Stimulated activated CD8-positive, alpha-beta memory T cell treated with anti-CD3 and anti-CD28 coated beads, Interleukin-12 subunit alpha, Interleukin-12 subunit beta, amount 100 ng/mL, for 24 hours (primary cell): ENCODE data around the gene SPC24.
"Not testable (repeated sequence)": the region's sequence is repeated elsewhere in the genome, so short reads cannot be mapped to it uniquely, and the experiment has no call there.

Source experiments
- DNase-seq: peaks from one replicate; pipeline ENCODE4 v3.0.0-alpha.2; 2020; ENCODE audit errors: extremely low read depth

The SPC24 gene

DNA sequence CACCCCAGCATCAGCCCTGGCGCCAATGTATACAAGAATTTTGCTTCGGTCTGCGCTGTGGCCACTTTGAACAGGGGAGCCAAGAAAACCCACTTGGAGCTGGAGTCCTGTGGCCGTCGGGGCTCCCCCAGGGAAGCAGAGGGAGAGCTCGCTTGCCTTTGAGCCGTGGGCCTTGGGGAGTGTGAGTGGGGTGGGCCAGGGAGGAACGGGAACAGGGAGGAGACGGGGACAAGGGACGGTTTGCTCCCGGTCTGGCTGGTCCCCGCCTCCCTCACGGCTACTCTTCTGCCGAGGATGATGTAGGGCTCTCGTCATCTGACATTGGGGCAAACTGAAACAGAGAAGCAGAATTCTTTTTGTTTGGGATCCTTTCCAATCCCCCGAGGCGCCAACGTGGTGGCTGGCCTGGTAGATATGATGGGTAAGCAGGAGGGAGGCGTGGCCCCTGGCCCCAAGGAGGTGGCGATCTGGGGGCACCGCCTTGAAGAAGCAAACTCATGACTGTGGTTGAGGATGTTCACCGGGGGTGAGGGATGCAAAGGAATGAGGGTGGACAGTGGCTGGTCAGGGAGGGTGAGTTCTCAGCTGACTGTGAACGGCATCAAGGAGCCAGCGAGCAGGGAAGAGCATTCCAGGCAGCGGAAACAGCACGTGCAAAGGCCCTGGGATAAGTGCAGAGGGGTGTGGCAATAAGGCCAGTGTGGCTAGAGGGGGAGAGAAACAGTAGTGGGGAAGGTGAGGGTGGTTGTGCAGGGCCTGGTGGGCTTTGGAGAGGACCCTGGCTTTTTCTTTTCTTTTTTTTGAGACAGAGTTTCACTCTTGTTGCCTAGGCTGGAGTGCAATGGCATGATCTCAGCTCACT is 10.9 kb upstream of the SPC24 start:
- no peak for DNase-seq

- no peak for DNase-seq
These were observed 10.0 kb upstream of the SPC24 start for GRCh38 chr19:11165486-11166030.

GRCh38 chr19:11164879-11165406 is 9.4 kb upstream of the SPC24 start:
- no peak for DNase-seq

- no peak for DNase-seq
These were observed 8.7 kb upstream of the SPC24 start for GRCh38 chr19:11164296-11164695.

GRCh38 chr19:11160440-11160768 is 4.8 kb upstream of the SPC24 start:
- not testable (repeated sequence) for DNase-seq

DNA sequence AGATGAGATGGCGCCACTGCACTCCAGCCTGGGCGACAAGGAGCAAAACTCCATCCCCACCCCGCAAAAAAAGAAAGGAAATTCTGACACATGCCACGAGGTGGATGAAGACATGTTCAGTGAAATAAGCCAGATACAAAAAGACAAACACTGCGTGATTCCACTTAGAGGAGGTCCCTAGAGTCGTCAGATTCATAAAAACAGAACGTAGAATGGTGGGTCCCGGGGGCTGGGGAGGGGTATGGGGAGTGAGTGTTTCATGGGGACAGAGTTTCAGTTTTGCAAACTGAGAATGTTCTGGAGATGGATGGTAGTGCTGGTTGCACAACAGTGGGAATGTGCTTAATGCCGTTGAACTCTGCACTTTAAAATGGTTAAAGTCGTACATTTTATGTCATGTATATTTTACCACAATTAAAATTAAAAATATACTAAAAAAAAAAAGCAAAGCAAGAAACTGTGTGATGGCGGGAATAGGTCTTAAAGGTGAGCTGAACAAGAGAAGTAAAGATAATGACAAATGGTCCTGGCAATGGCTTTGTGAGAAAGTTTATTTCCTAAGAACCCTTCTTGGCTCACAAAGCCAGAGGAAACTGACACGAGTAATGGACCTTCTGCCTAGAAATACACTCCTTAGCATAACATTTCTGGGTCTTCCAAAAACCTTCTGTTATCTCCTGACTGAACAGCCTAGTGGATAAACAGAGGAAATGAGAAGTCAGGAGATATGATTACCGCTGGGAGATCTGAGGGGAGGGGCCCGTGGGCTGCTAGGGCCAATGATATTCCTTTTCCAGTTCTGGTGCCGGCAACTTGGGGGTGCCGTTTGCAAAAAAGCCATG is 4.2 kb upstream of the SPC24 start:
- DNase-seq, result no peak

DNA sequence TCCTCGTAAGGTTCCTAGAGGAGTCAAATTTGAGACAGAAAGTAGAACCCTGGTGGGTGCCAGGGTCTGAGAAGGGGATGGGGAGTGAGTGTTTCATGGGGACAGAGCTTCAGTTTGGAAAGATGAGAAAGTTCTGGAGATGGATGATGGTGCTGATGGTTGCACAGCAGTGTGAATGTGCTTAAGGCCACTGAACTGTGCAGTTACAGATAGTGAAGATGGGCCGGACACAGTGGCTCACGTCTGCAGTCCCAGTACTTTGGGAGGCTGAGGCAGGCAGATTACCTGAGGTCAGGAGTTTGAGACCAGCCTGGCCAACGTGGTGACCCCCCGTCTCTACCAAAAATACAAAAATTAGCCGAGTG is 917 bp downstream of the SPC24 start:
- DNase-seq, result no peak

DNA sequence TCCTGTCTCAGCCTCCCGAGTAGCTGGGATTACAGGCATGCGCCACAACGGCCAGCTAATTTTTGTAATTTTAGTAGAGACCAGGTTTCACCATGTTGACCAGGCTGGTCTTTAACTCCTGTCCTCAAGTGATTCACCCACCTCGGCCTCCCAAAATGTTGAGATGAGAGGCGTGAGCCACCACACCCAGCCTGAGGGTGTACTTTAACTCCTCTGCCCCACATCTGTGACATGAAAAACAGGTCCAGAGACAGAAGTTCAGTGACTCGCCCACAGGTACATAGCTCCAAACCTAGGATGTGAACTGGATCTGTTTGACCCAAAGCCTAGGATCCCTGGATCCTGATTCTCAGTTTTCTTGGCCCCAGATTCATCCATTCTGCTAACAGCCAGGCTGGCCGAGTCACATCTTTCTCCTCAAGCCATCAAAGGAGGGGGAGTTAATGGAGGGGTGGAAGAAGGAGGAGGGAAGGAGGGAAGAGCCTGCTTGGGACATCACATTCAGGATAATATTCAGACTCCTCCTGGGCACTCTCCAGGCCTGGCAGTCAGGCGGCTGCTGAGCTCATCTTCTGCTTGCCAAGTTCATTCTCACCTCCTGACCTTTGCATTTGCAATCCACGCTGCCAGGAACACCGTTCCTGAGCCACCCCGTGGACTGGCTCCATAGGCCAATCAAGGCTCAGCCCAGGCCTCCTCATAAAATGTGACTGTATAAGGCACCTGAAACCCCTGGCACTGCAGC is 3.1 kb downstream of the SPC24 start:
- DNase-seq, result no peak

DNA sequence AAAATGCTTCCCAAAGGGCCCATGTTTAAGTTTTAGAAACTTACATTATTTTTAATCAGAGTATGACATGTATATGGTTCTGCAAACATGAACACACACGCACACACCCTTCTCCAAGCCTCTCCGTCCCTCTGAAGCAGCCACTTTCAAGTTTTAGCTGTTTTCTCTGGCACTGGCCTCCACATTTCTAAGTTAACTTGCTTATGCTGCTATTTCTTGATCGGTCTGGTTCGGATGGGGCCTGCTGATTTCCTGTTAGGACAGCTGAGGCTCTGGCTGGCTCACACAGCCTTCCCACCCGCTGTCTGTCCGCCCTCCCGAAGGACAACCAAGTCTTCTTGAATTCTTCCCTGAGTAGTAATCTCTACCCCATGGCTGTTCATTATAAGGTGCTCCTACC is 4.4 kb downstream of the SPC24 start:
- DNase-seq, result no peak

GRCh38 chr19:11148001-11148400 is 7.6 kb downstream of the SPC24 start:
- DNase-seq, result no peak

DNA sequence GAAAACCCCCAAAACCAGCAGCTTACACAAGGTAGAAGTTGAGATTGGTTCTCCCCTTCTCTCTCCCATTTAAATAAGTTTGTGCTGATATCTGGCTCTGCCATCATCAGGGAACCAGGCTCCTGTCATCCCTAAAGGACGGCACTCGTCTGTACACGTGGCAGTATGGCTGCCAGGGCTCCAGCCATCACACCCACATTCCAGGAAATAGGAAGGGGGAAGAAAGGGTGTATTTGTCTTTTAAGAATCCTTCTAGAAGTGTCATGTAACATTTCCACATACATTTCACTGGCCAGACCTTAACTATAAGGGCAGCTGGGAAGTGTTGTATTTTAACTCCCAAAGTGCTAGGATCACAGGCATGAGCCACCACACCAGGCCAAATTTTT is 10.1 kb downstream of the SPC24 start:
- DNase-seq, result no peak

DNA sequence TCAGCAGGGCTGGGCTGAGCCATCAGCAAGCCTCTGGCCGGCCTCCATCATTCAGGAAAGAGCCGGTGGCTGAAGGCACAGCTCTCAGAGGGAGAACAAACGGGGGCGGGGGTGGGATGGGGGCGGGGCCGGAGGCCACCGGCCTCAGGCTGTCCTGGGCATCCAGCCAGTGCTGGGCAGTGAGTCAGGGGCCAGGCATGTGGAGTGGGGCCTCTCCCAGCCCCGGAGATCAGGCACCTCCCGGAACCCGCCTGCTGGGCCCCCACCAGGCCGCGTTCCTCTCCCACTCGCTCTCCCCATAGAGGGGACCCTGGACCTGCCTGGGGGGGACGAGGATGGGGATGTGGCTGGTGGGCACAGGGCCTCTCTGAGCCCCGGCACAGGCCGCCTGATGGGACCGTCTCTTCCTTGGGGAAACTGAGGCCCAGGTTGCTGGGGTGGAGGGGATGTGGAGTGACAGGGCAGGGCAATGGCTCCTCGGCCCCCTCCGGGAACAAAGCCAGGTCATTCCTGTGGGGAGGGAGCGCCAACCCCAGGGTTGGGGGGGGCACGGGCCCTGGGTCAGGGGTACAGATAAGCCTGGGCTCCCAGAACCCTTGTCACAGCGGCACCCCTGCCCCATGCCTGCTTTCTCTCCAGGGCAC is 12.9 kb downstream of the SPC24 start:
- DNase-seq, result no peak

GRCh38 chr19:11141937-11142527 is 13.6 kb downstream of the SPC24 start:
- no peak for DNase-seq

DNA sequence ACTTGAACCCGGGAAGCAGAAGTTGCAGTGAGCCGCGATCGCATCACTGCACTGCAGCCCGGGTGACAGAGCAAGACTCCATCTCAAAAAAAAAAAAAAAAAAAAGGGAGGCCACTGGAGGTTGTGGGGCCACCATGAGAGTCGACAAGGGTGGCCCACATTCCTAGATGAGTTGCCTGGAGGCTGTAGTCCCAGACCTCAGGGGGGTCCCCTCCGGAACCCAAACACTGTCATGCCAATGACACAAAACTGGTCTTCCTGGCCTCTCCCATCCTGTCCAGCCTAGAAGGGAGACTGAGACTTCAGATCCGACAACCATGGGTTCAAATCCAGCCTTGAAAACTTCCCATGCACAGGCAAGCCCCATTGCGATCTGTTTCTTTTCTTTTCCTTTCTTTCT is 14.7 kb downstream of the SPC24 start:
- no peak for DNase-seq

GRCh38 chr19:11140023-11140538 is 15.5 kb downstream of the SPC24 start:
- not testable (repeated sequence) for DNase-seq

DNA sequence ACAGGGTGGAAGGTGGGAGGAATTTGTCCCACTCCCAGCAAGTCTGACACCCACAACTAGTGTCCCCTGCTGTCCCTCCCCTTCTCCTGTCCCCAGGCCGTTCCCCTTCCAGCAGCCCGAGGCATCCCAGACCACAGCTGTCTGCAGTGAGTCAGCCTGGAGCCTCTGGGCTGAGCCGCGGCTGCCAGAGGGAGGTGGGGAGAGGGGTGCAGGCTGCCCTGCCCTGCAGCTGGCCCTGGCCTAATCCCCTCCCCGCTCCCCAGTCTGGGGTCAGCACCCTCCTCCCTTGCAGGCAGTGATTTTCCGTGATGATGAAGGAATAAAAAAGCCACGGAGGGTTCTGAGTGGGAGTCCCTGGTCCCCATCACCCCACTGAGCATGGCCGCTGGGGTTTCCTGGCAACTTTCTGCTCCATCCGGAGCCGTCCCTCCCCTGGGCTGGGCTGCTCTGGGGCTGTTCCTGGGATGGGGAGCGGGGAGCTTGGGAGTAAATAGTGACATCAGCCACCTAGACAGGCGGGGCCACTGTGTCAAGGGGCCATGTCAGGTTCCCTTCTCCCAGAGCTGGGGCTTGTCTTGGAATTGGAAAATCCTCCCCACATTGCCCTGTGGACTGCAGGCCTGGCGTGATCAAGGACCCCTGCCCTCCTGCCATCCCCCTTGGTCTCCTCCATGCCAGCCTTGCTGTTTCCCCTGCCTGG is 16.8 kb downstream of the SPC24 start:
- DNase-seq, result no peak

DNA sequence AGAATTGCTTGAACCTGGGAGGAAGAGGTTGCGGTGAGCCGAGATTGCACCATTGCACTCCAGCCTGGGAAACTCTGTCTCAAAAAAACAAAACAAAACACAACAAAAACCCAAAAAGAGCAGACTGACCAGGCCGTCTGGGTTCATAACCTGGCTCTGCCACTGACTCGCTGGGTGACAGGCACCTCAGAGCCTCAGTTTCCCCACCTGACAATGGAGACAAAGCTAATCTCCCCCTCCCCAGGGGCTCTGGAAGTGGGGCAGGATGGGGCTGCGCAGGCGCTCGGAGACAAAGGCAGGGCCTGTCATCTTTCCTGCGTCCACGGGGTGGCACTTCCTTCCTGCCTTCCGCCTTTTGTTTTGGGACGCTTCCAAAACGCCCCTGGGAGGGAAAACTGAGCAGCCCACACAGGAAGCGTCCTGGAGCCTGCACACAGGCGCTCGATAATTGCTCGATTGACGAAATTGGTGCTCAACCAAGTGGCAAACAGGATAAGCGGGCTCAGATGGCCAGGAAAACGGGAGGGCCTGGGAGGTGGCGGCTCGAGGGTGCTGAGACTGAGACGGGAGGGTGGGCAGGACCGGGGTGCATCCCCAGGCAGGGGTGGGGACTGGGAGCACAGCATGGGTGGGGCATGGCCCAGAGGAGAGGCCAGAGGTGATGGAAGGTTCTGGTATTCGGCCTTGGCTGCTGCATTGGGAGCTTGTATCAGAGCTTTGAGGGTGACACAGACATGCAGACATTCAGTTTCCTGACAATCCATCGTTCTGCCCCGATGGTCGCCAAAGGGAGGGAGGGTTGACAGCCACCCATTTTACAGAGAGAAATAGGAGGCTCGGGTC is 17.8 kb downstream of the SPC24 start:
- no peak for DNase-seq

DNA sequence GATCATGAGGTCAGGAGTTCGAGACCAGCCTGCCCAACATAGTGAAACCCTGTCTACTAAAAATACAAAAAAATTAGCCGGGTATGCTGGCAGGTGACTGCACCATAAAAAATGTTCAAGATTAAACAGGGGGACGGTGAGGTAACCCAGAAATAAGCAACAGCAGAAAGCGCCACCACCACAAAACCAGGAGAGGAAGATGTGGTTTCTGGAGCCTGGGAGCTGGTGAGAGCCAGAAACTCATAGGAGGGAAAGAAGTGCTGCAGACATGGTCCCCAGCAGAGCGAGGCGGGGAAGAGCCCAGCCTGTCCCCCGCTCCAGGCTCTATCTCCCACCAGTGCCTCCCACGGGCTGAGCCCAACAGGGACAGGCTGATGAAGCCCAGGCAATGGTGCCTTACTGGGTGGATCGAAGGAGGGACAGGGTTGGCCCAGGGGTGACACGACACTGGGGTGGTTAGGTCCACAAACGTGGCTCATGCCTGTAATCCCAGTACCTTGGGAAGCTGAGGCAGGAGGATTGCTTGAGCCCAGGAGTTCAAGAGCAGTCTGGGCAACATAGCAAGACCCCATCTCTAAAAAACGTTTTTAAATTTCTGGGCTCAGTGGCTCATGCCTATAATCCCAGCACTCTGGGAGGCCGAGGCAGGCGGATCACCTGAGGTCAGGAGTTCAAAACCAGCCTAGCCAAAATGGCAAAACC is 19.0 kb downstream of the SPC24 start:
- no peak for DNase-seq

DNA sequence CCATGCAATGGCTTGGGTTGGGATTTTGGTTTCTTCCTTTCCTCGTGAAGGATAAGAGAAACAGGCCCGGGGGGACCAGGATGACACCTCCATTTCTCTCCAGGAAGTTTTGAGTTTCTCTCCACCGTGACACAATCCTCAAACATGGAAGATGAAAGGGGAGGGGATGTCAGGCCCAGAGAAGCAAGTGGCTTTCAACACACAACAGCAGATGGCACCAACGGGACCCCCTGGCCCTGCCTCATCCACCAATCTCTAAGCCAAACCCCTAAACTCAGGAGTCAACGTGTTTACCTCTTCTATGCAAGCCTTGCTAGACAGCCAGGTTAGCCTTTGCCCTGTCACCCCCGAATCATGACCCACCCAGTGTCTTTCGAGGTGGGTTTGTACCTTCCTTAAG is 24.1 kb downstream of the SPC24 start:
- DNase-seq, result no peak
